ENCODE data around the gene TRNP1. TPM values are rescaled to one million over a fixed set of nuclear protein-coding genes. Genes with fewer than 3 reads are reported as not detected.

The TRNP1 gene
- total RNA-seq, 2 experiments from 2014 or later, result 0.16 to 0.38 TPM

GRCh38 chr1:27036718-27037117, 43.2 kb downstream of the TRNP1 start:
- H3K27ac Mint-ChIP-seq, result no peak overlapping the region
- POLR2A ChIA-PET, result no interaction called here

DNA sequence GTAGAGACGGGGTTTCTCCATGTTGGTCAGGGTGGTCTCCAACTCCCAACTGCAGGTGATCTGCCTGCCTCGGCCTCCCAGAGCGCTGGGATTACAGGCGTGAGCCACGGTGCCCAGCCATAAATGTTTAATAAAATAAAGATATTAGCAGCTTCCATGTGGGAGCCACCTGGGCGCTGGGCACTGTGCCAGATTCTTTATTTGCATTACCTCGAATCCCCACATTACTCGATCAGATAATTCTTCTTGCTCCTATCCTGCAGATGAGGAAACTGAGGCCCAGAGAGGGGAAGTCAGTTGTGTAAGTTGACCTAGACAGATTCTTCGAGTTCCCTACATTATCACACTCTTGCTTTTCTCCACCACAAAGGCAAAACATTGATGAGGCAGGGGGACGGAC, 44.0 kb downstream of the TRNP1 start:
- TF ChIP-seq, protein P1, sequence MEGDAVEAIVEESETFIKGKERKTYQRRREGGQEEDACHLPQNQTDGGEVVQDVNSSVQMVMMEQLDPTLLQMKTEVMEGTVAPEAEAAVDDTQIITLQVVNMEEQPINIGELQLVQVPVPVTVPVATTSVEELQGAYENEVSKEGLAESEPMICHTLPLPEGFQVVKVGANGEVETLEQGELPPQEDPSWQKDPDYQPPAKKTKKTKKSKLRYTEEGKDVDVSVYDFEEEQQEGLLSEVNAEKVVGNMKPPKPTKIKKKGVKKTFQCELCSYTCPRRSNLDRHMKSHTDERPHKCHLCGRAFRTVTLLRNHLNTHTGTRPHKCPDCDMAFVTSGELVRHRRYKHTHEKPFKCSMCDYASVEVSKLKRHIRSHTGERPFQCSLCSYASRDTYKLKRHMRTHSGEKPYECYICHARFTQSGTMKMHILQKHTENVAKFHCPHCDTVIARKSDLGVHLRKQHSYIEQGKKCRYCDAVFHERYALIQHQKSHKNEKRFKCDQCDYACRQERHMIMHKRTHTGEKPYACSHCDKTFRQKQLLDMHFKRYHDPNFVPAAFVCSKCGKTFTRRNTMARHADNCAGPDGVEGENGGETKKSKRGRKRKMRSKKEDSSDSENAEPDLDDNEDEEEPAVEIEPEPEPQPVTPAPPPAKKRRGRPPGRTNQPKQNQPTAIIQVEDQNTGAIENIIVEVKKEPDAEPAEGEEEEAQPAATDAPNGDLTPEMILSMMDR (IDR thresholded peaks at IDR 0.05), result no peak
- intact Hi-C loops (cut with micrococcal nuclease), result no loop called here
- no peak overlapping the region for H3K4me3 Mint-ChIP-seq
- H3K9me3 Mint-ChIP-seq, result no peaks in the 10 kb centered on the region
- no peaks in the 10 kb centered on the region for H3K4me1 Mint-ChIP-seq (ENCODE audit: low read depth)
- DNase-seq (no peak), ATAC-seq (no peak)
- no peaks in the 10 kb centered on the region for H3K27me3 Mint-ChIP-seq
- no peak overlapping the region for H3K27ac Mint-ChIP-seq
- H3K36me3 Mint-ChIP-seq (ENCODE audit: low read depth), result no peaks in the 10 kb centered on the region
- POLR2A ChIA-PET, result no interaction called here
- CTCF ChIA-PET, result interaction anchor here (0.9 to 3.8 kb wide), 3 partner anchors 7 to 160 kb away, joined by 3 to 38 read pairs (median 5); no protein-coding TSS in a partner anchor

More at GRCh38 chr1:27036718-27037117, 43.2 kb downstream of the TRNP1 start:
- Mint-ChIP-seq H3K27me3 (no peaks in the 10 kb centered on the region), H3K4me3 (no peak overlapping the region), H3K36me3 (ENCODE audit: low read depth) (no peaks in the 10 kb centered on the region), H3K4me1 (ENCODE audit: low read depth) (peaks cover 3% of the 10 kb centered on the region), H3K9me3 (no peaks in the 10 kb centered on the region)
- CTCF ChIA-PET, result interaction anchor here (0.9 to 3.8 kb wide), 3 partner anchors 8 to 161 kb away, joined by 3 to 38 read pairs (median 5); no protein-coding TSS in a partner anchor
- no peak for ATAC-seq
- TF ChIP-seq, protein P1 (IDR thresholded peaks at IDR 0.05), result no peak
- DNase-seq, result no peak
- intact Hi-C loops (cut with micrococcal nuclease), result no loop called here

GRCh38 chr1:27038020-27038419, 44.5 kb downstream of the TRNP1 start:
- no peaks in the 10 kb centered on the region for H3K4me1 Mint-ChIP-seq (ENCODE audit: low read depth)
- ChIA-PET CTCF (interaction anchor here (3.8 kb wide), 1 partner anchor 7 kb away, joined by 38 read pairs; no protein-coding TSS in a partner anchor), POLR2A (no interaction called here)
- no peaks in the 10 kb centered on the region for H3K9me3 Mint-ChIP-seq
- H3K36me3 Mint-ChIP-seq (ENCODE audit: low read depth), result no peaks in the 10 kb centered on the region
- H3K27ac Mint-ChIP-seq, result no peak overlapping the region
- intact Hi-C loops (cut with micrococcal nuclease), result no loop called here
- DNase-seq (no peak), ATAC-seq (no peak)
- no peaks in the 10 kb centered on the region for H3K27me3 Mint-ChIP-seq
- H3K4me3 Mint-ChIP-seq, result no peak overlapping the region
- TF ChIP-seq, protein P1 (IDR thresholded peaks at IDR 0.05), result no peak

DNA sequence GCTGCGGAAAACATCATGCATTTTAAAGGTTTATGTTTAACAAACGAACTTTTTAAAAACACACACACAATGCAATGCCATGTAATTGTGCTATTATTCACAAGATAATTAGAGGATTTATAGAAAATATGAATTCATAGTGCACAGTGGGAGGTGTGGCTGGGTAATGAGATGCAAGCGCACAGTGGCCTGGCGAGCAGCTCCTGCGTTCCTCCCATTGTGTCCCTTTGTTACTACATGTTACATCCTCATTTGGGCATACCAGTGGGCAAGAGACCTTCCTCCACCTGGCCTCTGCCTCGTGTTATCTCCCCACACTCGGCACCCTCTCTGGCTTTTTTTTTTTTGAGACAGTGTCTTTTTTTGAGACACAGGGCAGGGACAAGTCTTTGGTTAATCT, 49.2 kb downstream of the TRNP1 start:
- intact Hi-C loops (cut with micrococcal nuclease), result loop anchor here (10.0 kb wide), 1 partner anchor 242 kb away; no protein-coding TSS in a partner anchor
- no peak for ATAC-seq

More for the DNA sequence above, 49.2 kb downstream of the TRNP1 start:
- CTCF ChIA-PET, result interaction anchor here (0.9 to 6.6 kb wide), 7 partner anchors 15 to 290 kb away, joined by 3 to 307 read pairs (median 15); partner anchors contain the start of gene TRNP1
- Mint-ChIP-seq H3K27ac (no peak overlapping the region), H3K9me3 (no peaks in the 10 kb centered on the region), H3K4me3 (no peak overlapping the region), H3K27me3 (no peaks in the 10 kb centered on the region), H3K4me1 (ENCODE audit: low read depth) (peaks cover 15% of the 10 kb centered on the region), H3K36me3 (ENCODE audit: low read depth) (no peaks in the 10 kb centered on the region)
- POLR2A ChIA-PET, result interaction anchor here (0.6 kb wide), 1 partner anchor 856 kb away, joined by 5 read pairs; no protein-coding TSS in a partner anchor
- DNase-seq, result no peak
- TF ChIP-seq, protein P1 (IDR thresholded peaks at IDR 0.05), result no peak
